ENCODE measurements around the gene PCDHGA1.
"Not testable (repeated sequence)": the region's sequence is repeated elsewhere in the genome, so short reads cannot be mapped to it uniquely, and the experiment has no call there.

Gene PCDHGA1

DNA sequence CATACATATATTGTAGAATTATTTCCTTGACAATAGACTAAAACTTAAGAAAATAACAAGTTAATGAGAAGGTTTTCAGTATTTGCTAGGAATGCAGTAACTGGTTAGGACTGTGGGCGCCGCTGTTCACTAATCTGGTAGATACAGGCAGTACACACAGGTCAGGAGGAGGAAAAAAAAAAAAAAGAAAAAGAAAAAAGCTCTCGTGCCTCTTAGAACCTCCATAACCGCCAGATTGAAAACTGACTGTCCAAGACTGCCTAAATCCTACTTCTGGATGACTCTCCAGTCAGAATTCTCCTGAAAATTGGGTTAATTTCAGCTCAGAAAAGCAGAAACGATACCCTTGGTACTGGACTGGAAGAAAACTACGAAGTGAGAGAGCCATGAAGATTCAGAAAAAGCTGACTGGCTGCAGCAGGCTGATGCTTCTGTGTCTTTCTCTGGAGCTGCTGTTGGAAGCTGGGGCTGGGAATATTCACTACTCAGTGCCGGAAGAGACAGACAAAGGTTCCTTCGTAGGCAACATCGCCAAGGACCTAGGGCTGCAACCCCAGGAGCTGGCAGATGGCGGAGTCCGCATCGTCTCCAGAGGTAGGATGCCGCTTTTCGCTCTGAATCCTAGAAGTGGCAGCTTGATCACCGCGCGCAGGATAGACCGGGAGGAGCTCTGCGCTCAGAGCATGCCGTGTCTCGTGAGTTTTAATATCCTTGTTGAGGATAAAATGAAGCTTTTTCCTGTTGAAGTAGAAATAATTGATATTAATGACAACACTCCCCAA lies at the start of gene PCDHGA1:
PCDHGA1 (plus strand) TSS at position 216 of the 782 bp plus-strand sequence.
- Mint-ChIP-seq H3K27me3 (peaks cover 17% of the 10 kb centered on the region), H3K36me3 (peaks cover 5% of the 10 kb centered on the region), H3K4me1 (peaks cover 6% of the 10 kb centered on the region), H3K27ac (no peak within 1 kb of the TSS), H3K4me3 (peak within 1 kb of the TSS; percentile 24), H3K9me3 (peaks cover 7% of the 10 kb centered on the region)
- DNase-seq (ENCODE audit: low spot score in 2 of 2) (no peak), ATAC-seq (ENCODE audit: low read depth) (peak; percentile 48)

DNA sequence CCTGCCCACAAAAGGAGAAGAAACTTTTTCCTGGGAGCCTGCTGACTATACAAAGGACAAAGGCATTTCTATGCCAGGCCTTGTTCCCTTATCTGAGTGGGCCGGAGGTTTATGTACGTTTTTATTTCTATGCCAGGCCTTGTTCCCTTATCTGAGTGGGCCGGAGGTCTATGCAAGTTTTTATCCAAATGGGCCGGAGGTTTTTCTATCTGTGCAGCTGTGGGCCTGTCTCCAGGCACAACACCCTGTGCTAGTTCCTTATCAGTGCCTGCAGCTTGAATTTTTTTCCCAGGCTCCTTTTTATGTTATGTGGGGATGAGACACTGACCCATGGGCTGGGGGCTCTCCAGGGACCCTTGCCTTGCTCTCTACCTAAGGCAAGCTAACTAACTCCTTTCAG lies 31.9 kb upstream of the PCDHGA1 start:
- peaks cover 43% of the 10 kb centered on the region for H3K36me3 Mint-ChIP-seq
- no peak for DNase-seq (ENCODE audit: low spot score in 2 of 2)
- peaks cover 20% of the 10 kb centered on the region for H3K9me3 Mint-ChIP-seq
- no peak overlapping the region for H3K4me3 Mint-ChIP-seq
- ATAC-seq (ENCODE audit: low read depth), result no peak
- H3K27ac Mint-ChIP-seq, result no peak overlapping the region
- peaks cover 7% of the 10 kb centered on the region for H3K4me1 Mint-ChIP-seq
- no peaks in the 10 kb centered on the region for H3K27me3 Mint-ChIP-seq

DNA sequence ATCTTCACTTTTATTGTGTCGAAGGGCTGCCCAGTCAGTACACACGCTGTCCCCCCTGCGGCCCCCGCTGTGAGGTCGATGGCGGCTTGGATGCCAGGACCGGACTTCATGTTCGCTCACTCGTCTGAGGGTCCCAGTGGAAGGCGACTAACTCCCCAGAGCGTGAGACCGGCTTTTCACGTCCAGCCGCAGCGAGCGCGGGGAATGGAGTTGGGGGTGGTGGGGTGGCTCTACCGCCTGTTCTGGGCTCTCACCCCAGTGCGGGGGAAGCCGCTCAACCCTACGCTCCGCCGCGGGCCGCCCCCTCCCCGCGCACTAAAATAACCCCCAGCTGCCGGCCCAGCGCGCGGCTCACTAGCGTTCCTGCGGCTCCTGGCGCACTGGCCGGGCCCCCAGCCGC lies 26.6 kb upstream of the PCDHGA1 start, which contains the start of gene SLC25A2:
SLC25A2 (minus strand) TSS at position 294 of the 400 bp plus-strand sequence; CDS start at position 110, 184 bp downstream.
- DNase-seq (ENCODE audit: low spot score in 2 of 2), result no peak
- Mint-ChIP-seq H3K4me1 (no peaks in the 10 kb centered on the region), H3K36me3 (peaks cover 39% of the 10 kb centered on the region), H3K27me3 (no peaks in the 10 kb centered on the region), H3K27ac (no peak within 1 kb of the TSS), H3K4me3 (no peak within 1 kb of the TSS), H3K9me3 (peaks cover 11% of the 10 kb centered on the region)
- no peak for ATAC-seq (ENCODE audit: low read depth)

DNA sequence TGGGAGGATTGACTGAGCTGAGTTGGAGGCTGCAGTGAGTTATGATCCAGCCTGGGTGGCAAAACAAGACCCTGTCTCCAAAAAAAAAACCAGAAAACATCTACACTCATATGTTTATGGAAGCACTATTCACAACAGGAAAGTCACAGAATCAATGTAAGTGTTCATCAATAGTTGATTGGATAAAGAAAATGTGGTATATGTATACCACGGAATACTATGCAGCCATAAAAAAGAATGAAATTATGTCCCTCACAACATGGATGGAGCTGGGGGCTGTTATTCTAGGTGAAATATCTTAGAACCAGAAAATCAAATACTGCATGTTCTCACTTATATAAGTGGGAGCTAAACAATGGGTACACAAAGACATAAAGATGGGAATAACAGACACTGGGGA lies 23.7 kb upstream of the PCDHGA1 start:
- Mint-ChIP-seq H3K27me3 (no peaks in the 10 kb centered on the region), H3K4me3 (no peak overlapping the region), H3K9me3 (peaks cover 17% of the 10 kb centered on the region), H3K27ac (no peak overlapping the region), H3K36me3 (peaks cover 47% of the 10 kb centered on the region), H3K4me1 (no peaks in the 10 kb centered on the region)
- DNase-seq (ENCODE audit: low spot score in 2 of 2), result no peak
- no peak for ATAC-seq (ENCODE audit: low read depth)

DNA sequence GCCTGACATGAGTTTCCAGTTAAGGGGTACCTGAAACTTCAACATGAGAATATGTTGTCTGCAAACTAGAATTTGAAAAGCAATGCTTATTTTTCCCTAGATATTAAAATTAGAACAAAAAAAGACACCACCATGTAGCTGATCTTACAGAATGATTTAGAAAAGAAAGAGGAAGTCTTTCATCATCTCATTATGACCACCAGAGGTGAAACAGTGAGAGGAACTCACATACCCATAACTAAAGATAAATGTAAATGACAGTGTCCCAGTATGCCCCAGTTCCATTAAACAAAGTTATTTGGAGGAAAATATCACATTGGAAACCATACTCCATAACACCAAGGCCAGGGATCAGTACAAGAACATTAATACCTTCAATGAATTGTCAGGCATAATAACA lies 16.6 kb upstream of the PCDHGA1 start:
- no peak overlapping the region for H3K27ac Mint-ChIP-seq

DNA sequence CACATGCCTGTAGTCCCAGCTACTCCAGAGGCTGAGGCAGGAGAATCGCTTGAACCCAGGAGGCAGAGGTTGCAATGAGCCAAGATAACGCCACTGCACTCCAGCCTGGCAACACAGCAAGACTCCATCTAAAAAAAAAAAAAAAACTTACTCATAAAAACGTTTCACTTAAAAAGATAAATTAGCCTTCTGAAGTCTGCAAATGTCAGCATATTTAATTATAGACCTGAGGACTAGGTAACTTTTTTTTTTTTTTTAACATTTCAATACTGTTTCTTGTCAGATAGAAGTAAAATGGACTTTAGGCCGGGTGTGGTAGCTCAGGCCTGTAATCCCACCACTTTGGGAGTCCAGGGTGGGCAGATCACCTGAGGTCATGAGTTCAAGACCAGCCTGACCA lies 13.4 kb upstream of the PCDHGA1 start:
- H3K27me3 Mint-ChIP-seq; ATAC-seq (ENCODE audit: low read depth); H3K27ac Mint-ChIP-seq; H3K4me3 Mint-ChIP-seq; DNase-seq (ENCODE audit: low spot score in 2 of 2): not testable (repeated sequence)
- Mint-ChIP-seq H3K9me3 (peaks cover 21% of the 10 kb centered on the region), H3K4me1 (peaks cover 13% of the 10 kb centered on the region), H3K36me3 (peaks cover 51% of the 10 kb centered on the region)

More for the DNA sequence above, 16.6 kb upstream of the PCDHGA1 start:
- peaks cover 6% of the 10 kb centered on the region for H3K4me1 Mint-ChIP-seq
- H3K4me3 Mint-ChIP-seq, result no peak overlapping the region
- H3K9me3 Mint-ChIP-seq, result peaks cover 24% of the 10 kb centered on the region
- peaks cover 50% of the 10 kb centered on the region for H3K36me3 Mint-ChIP-seq
- ATAC-seq (ENCODE audit: low read depth) (no peak), DNase-seq (ENCODE audit: low spot score in 2 of 2) (no peak)
- H3K27me3 Mint-ChIP-seq, result no peaks in the 10 kb centered on the region

DNA sequence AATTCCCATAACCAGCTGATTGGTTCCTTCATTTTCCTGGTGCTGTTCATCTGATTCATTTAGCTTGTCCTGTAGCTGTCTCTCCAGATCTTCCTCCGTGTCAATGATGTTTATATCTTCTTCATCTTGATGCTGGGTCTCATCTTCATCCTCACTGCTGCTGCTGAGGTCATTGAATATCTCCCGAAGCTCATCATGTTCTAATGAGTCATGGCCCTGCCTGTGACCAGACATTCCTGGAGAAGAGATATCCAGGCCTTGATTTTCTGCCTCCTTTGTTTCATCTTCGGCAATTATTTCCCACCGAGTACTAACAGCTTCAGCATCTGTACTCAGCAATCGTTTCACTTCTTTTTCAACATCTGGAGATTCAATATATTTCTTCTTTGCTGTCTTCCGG lies 11.1 kb upstream of the PCDHGA1 start:
- H3K4me1 Mint-ChIP-seq, result peaks cover 13% of the 10 kb centered on the region
- H3K27ac Mint-ChIP-seq, result peak overlapping the region; percentile 100
- peaks cover 21% of the 10 kb centered on the region for H3K9me3 Mint-ChIP-seq
- H3K4me3 Mint-ChIP-seq, result peak overlapping the region; percentile 27
- no peak for DNase-seq (ENCODE audit: low spot score in 2 of 2)
- no peaks in the 10 kb centered on the region for H3K27me3 Mint-ChIP-seq
- ATAC-seq (ENCODE audit: low read depth), result no peak
- H3K36me3 Mint-ChIP-seq, result peaks cover 35% of the 10 kb centered on the region

DNA sequence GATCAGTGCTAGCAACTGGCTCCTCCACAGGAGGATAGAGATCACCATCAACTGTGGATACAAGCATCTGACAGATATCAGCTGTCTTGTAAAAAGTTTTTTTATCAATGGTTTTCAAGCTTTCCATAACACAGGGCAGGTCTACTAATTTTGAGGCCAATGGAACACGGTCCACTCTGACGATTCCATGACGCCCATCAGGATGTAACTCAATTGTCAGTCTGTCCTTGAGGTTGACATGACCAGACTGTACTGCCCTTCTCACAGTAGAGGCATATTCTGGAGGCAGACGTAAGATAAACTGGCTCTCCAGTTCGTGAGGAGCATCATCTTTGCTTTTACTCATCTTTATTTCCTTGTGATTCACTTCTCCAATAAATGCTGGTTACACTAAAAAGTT lies 10.6 kb upstream of the PCDHGA1 start:
- Mint-ChIP-seq H3K9me3 (peaks cover 20% of the 10 kb centered on the region), H3K4me1 (peaks cover 13% of the 10 kb centered on the region), H3K4me3 (peak overlapping the region; percentile 98), H3K27ac (peak overlapping the region; percentile 100), H3K27me3 (peaks cover 1% of the 10 kb centered on the region), H3K36me3 (peaks cover 33% of the 10 kb centered on the region)
- no peak for DNase-seq (ENCODE audit: low spot score in 2 of 2)
- no peak for ATAC-seq (ENCODE audit: low read depth)

DNA sequence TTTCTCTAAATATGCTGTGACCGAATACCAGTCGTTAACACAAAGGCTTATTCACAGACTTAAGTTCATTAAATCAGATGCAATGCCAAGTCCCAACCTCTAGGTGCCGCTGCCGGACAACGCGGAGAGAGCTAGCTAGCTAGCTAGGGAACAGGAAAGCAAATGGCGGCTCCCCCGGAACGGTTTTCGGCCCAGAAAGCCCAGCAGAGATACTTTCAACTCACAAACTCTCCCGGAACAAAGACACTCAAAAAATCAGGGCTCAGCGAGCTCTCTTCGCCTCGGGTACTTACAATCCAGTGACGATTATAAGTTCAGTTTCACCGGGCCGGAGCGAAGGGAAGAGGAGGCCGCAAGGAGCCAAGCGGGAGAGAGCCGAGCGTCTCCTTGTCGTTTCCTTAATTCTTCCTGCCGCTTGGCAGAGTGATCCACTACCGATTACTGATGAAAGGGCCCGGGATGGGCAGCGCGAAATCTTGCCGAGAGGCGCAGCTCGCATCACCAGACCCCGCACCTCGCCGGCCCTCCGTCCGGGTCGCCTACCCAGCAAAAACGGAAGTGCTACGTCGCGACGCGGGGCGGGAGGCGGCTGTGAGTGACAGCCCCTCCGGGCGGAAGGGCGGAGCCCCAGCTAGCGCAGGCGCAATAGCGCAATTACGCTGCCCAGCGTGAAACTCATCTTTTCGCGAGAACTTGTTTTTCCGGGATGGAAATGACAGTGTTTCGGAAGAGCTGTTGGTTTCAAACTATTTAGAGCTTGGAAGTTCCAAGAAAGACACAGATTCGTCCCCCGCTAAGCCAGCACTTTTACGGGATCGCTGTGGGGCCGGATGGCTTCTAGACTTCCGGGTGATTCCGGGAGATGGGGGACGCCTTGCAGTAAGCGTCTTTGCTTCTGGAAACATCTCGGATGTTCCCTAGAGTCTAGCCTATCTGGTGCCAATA lies 9.8 kb upstream of the PCDHGA1 start, which contains the start of gene TAF7:
TAF7 (minus strand) TSS at position 560 of the 945 bp plus-strand sequence. CDS start 740 bp downstream, outside the sequence.
- Mint-ChIP-seq H3K36me3 (peaks cover 25% of the 10 kb centered on the region), H3K9me3 (peaks cover 14% of the 10 kb centered on the region), H3K27ac (peak within 1 kb of the TSS; percentile 100), H3K4me3 (peak within 1 kb of the TSS; percentile 98), H3K4me1 (peaks cover 12% of the 10 kb centered on the region), H3K27me3 (peaks cover 2% of the 10 kb centered on the region)
- DNase-seq (ENCODE audit: low spot score in 2 of 2), result peak; percentile 92 to 94
- ATAC-seq (ENCODE audit: low read depth), result peak; percentile 88

DNA sequence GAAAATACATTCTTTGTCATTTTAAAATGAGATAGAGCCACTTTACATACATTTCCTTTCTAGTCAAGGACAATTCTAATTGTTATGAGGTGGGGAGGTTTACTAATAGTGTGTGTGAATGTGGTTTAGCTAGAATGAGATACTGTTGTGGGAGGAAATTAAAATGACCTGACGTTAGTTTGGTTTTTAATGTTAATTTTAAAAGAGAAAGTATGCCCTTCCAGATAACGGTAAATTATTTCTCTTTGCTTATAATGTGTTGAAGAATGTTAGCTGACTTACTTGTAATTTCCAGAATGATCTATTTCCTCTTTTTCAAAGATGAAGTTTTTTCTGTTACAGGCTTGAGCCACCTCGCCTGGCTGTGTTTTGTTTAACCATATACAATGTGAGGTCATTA lies 8.1 kb upstream of the PCDHGA1 start:
- H3K4me3 Mint-ChIP-seq, result no peak overlapping the region
- peaks cover 22% of the 10 kb centered on the region for H3K36me3 Mint-ChIP-seq
- no peak overlapping the region for H3K27ac Mint-ChIP-seq
- H3K27me3 Mint-ChIP-seq, result peaks cover 2% of the 10 kb centered on the region
- peaks cover 14% of the 10 kb centered on the region for H3K4me1 Mint-ChIP-seq
- DNase-seq (ENCODE audit: low spot score in 2 of 2), result no peak
- peaks cover 11% of the 10 kb centered on the region for H3K9me3 Mint-ChIP-seq
- no peak for ATAC-seq (ENCODE audit: low read depth)

DNA sequence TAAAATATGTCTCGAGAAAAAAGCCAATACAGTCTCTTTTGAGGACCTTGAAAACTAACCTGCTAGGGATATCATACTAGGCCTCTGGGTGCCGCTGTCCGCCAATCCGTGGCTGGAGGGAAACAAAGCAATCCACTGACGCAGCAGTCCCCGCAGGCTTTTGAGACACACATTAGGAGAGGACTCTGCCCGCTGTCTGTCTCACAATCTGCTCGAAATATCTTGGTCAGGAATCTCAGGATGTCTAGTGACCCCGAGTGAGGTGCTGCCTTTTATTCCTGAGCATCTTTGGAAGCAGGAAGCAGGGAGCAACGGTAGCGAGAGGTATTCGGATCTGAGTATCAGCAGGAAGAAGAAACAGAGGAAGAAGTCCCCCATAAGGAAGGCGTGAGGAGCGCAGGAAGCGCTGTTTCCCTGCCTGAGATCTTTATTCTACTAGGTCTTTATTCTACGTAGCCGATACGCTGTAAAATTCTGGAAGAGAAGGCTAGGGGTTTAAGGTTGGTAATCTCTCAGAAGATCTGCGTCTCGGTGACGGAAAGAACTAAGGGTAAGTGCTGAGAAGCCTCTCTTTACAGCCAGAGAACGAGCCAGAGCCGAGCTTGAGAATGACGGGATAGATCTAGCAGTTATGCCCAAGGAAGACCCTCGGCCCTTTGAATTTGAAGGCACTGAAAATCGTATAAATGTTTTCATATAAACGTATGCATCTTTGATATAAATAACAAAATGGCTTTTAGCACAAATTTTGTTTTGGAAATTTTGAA lies 4.0 kb upstream of the PCDHGA1 start:
- Mint-ChIP-seq H3K36me3 (peaks cover 3% of the 10 kb centered on the region), H3K27me3 (peaks cover 8% of the 10 kb centered on the region), H3K9me3 (peaks cover 4% of the 10 kb centered on the region)

DNA sequence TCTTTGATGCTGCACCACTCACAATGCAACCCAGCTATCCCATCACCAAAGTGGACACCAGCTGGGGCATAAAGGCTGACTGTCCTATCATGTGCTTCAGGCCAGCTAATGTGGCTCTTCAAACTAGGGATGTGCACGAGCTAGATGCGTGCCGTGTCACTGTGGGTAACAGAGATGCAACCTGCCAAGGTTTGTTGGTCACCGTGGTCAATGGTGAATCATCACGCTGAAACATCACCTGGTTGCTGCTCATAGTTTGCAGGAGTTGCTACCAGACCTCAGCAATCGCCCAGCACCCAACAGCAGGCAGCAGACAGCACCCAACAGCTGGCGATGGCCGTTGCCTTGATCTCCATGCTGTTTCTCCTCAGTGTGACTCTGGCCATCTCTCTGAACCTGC lies 2.1 kb upstream of the PCDHGA1 start:
- Mint-ChIP-seq H3K9me3 (peaks cover 5% of the 10 kb centered on the region), H3K36me3 (peaks cover 3% of the 10 kb centered on the region), H3K27ac (no peak overlapping the region), H3K27me3 (peaks cover 10% of the 10 kb centered on the region), H3K4me3 (no peak overlapping the region), H3K4me1 (peaks cover 4% of the 10 kb centered on the region)
- DNase-seq (ENCODE audit: low spot score in 2 of 2) (no peak), ATAC-seq (ENCODE audit: low read depth) (no peak)

More for the DNA sequence above, 4.0 kb upstream of the PCDHGA1 start:
- peak; percentile 88 for ATAC-seq (ENCODE audit: low read depth)
- Mint-ChIP-seq H3K4me3 (peak overlapping the region; percentile 93), H3K27ac (peak overlapping the region; percentile 81), H3K4me1 (peaks cover 4% of the 10 kb centered on the region)
- DNase-seq (ENCODE audit: low spot score in 2 of 2), result peak; percentile 32 to 44

DNA sequence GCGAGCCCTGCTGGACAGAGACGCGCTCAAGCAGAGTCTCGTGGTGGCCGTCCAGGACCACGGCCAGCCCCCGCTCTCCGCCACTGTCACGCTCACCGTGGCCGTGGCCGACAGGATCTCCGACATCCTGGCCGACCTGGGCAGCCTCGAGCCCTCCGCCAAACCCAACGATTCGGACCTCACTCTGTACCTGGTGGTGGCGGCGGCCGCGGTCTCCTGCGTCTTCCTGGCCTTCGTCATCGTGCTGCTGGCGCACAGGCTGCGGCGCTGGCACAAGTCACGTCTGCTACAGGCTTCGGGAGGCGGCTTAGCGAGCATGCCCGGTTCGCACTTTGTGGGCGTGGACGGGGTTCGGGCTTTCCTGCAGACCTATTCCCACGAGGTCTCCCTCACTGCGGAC lies 2.3 kb downstream of the PCDHGA1 start:
- ATAC-seq (ENCODE audit: low read depth); DNase-seq (ENCODE audit: low spot score in 2 of 2); H3K27ac Mint-ChIP-seq; H3K4me1 Mint-ChIP-seq; H3K4me3 Mint-ChIP-seq; H3K36me3 Mint-ChIP-seq: not testable (repeated sequence)
- Mint-ChIP-seq H3K27me3 (peaks cover 26% of the 10 kb centered on the region), H3K9me3 (peaks cover 20% of the 10 kb centered on the region)

All from memory B cell (primary cell).